Endometrium (tissue), 2 donors: ENCODE measurements around the gene UBTD2.

Experiments
- FAIRE-seq: peaks from 2 replicates; lab custom pipeline; 2012; peaks lifted over from hg19 to GRCh38; lab: Jason Lieb, UNC
- donor health status: control.
- donor health status: control.

The UBTD2 gene

GRCh38 chr5:172189693-172190296 is 93.8 kb downstream of the UBTD2 start:
- no peak for FAIRE-seq

GRCh38 chr5:172188893-172189692 is 94.5 kb downstream of the UBTD2 start:
- FAIRE-seq: no peak

- no peak for FAIRE-seq
These were observed 95.3 kb downstream of the UBTD2 start, which contains the start of gene STK10 for GRCh38 chr5:172188033-172188892. TSS of gene STK10 (minus strand) at chr5:172188224. CDS start at chr5:172188042, 182 bp downstream.

GRCh38 chr5:172187118-172188032 is 96.2 kb downstream of the UBTD2 start:
- no peak for FAIRE-seq

- no peak for FAIRE-seq
These were observed 97.4 kb downstream of the UBTD2 start for GRCh38 chr5:172186114-172186695.

GRCh38 chr5:172185096-172185461 is 98.5 kb downstream of the UBTD2 start:
- no peak for FAIRE-seq

GRCh38 chr5:172183881-172184280 is 99.7 kb downstream of the UBTD2 start:
- no peak for FAIRE-seq

GRCh38 chr5:172182291-172182690 is 101.3 kb downstream of the UBTD2 start:
- no peak for FAIRE-seq

- no peak for FAIRE-seq
These were observed 102.6 kb downstream of the UBTD2 start for GRCh38 chr5:172180936-172181335.

GRCh38 chr5:172178991-172179989 is 104.3 kb downstream of the UBTD2 start:
- FAIRE-seq: no peak

GRCh38 chr5:172178301-172178987 is 105.1 kb downstream of the UBTD2 start:
- no peak for FAIRE-seq

- no peak for FAIRE-seq
These were observed 106.4 kb downstream of the UBTD2 start for GRCh38 chr5:172177176-172177575.

- FAIRE-seq: no peak
These were observed 108.3 kb downstream of the UBTD2 start for GRCh38 chr5:172175263-172175719.

GRCh38 chr5:172173564-172174153 is 109.9 kb downstream of the UBTD2 start:
- FAIRE-seq: no peak

GRCh38 chr5:172172912-172173563 is 110.5 kb downstream of the UBTD2 start:
- no peak for FAIRE-seq

GRCh38 chr5:172171118-172171517 is 112.4 kb downstream of the UBTD2 start:
- no peak for FAIRE-seq

GRCh38 chr5:172170251-172170701 is 113.3 kb downstream of the UBTD2 start:
- FAIRE-seq: no peak

- FAIRE-seq: no peak
These were observed 114.3 kb downstream of the UBTD2 start for GRCh38 chr5:172169216-172169615.
